ENCODE results near the gene LRMDA.

GRCh38 chr10:75925999-75926398 lies 494.6 kb downstream of the LRMDA start:
- TF ChIP-seq EZH2phosphoT487 (IDR thresholded peaks at IDR 0.05; ENCODE audit: low read depth), result no peak
- TF ChIP-seq, protein P1, sequence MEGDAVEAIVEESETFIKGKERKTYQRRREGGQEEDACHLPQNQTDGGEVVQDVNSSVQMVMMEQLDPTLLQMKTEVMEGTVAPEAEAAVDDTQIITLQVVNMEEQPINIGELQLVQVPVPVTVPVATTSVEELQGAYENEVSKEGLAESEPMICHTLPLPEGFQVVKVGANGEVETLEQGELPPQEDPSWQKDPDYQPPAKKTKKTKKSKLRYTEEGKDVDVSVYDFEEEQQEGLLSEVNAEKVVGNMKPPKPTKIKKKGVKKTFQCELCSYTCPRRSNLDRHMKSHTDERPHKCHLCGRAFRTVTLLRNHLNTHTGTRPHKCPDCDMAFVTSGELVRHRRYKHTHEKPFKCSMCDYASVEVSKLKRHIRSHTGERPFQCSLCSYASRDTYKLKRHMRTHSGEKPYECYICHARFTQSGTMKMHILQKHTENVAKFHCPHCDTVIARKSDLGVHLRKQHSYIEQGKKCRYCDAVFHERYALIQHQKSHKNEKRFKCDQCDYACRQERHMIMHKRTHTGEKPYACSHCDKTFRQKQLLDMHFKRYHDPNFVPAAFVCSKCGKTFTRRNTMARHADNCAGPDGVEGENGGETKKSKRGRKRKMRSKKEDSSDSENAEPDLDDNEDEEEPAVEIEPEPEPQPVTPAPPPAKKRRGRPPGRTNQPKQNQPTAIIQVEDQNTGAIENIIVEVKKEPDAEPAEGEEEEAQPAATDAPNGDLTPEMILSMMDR (IDR thresholded peaks at IDR 0.05; ENCODE audit: low read depth, low read length), result no peak

Measured in OCI-LY3 (cell line).